HepG2 (cell line): ENCODE measurements around the gene MRPS17. TPM values are rescaled to one million over a fixed set of nuclear protein-coding genes. Genes with fewer than 3 reads are reported as not detected.

ENCODE experiments used
- ATAC-seq: fragments of 200-7000 bp; cut with Tn5 transposase; 3 replicates; pipeline ENCODE4 v1.9.1; 2020; ENCODE audit warnings: mild to moderate bottlenecking, moderate library complexity
- BruUV-seq: library from RNA; stranded (reverse); fragments of 400-500 nt; replicated peaks from 2 replicates; lab custom pipeline; 2021; lab: Mats Ljungman, UMichigan
- CTCF ChIA-PET: fragments of 300-600 bp; formaldehyde crosslinking; extraction: SDS; loops from one replicate; lab custom pipeline; 2021; ENCODE audit warnings: low total read pairs, inconsistent platforms, low intra/inter-chr PET ratio; lab: Yijun Ruan, JAX
- POLR2A ChIA-PET: fragments of 350-600 bp; sonication (Branson Sonifier 250); formaldehyde crosslinking; loops from one replicate; lab custom pipeline; 2020; ENCODE audit warnings: antibody characterized with exemption, inconsistent platforms; lab: Yijun Ruan, JAX
- DNase-seq: peaks from one replicate; pipeline ENCODE4 v3.0.0-alpha.2; 2015; ENCODE audit warnings: low spot score
- FAIRE-seq: peaks from 3 replicates; lab custom pipeline; 2011; peaks lifted over from hg19 to GRCh38; lab: Jason Lieb, UNC
- H2AFZ ChIP-seq: one replicate; pipeline ENCODE4 v1.6.1; 2011; ENCODE audit warnings: low read length, inconsistent platforms
- H3K27ac ChIP-seq: fragments of 300-600 bp; 3 replicates; pipeline ENCODE4 v1.8.0; 2011; ENCODE audit warnings: mixed run types, mild to moderate bottlenecking, mixed read lengths, low read length, inconsistent platforms; ENCODE audit not compliant: insufficient read depth; ENCODE audit errors: extremely low read length
- H3K27me3 ChIP-seq, 2 experiments: fragments of 200-600 bp in 1 of 2; 2 replicates in 1 of 2; 3 replicates in 1 of 2; pipeline versions ENCODE4 v1.6.0 to v1.8.0; 2011; ENCODE audit warnings: low read length in 2 of 2, mild to moderate bottlenecking in 2 of 2, moderate library complexity in 2 of 2, inconsistent platforms in 1 of 2; ENCODE audit not compliant: insufficient read depth in 2 of 2, control insufficient read depth in 1 of 2
- H3K36me3 ChIP-seq, 2 experiments: fragments of 200-600 bp in 1 of 2; replicated peaks in 1 of 2; 2 replicates in 1 of 2; 3 replicates in 1 of 2; pipeline versions ENCODE4 v1.5.1 to v1.8.0; 2011; ENCODE audit warnings: low read length in 2 of 2, inconsistent platforms in 1 of 2; ENCODE audit not compliant: insufficient read depth in 2 of 2, control insufficient read depth in 1 of 2
- H3K4me1 ChIP-seq: 2 replicates; pipeline ENCODE4 v1.5.1; 2012; ENCODE audit warnings: low read length, inconsistent platforms; ENCODE audit not compliant: insufficient read depth
- H3K4me2 ChIP-seq: 2 replicates; pipeline ENCODE4 v1.6.0; 2011; ENCODE audit warnings: low read depth, low read length, inconsistent platforms
- H3K4me3 ChIP-seq, 3 experiments: fragments of 200-600 bp in 1 of 3; sonication (generic), shearing (Covaris generic) in 1 of 3; replicated peaks in 1 of 3; 2 replicates each; pipeline ENCODE4 v1.5.1; 2011 to 2016; ENCODE audit warnings: low read length in 3 of 3, inconsistent platforms in 2 of 3, low read depth in 2 of 3, mild to moderate bottlenecking in 2 of 3, control low read depth in 1 of 3, mixed read lengths in 1 of 3; ENCODE audit not compliant: insufficient read depth in 1 of 3
- H3K79me2 ChIP-seq: one replicate; pipeline ENCODE4 v1.6.1; 2011; ENCODE audit warnings: low read length, inconsistent platforms; ENCODE audit not compliant: insufficient read depth
- H3K9ac ChIP-seq: 2 replicates; pipeline ENCODE4 v1.6.0; 2011; ENCODE audit warnings: mild to moderate bottlenecking, low read depth, low read length, inconsistent platforms; ENCODE audit not compliant: insufficient read depth
- H3K9me3 ChIP-seq: 2 replicates; pipeline ENCODE4 v1.5.1; 2012; ENCODE audit warnings: mild to moderate bottlenecking, low read length
- H4K20me1 ChIP-seq: 2 replicates; pipeline ENCODE4 v1.6.0; 2011; ENCODE audit warnings: inconsistent platforms, mild to moderate bottlenecking, low read length, moderate library complexity; ENCODE audit not compliant: insufficient read depth
- EEA1 ChIP-seq: sonication (generic); formaldehyde crosslinking; IDR thresholded peaks from 2 replicates; pipeline ENCODE4 v1.5.1; 2020; ENCODE audit warnings: mild to moderate bottlenecking, missing genetic modification reagents, borderline replicate concordance
- NFYB ChIP-seq: sonication (generic); formaldehyde crosslinking; IDR thresholded peaks from 2 replicates; pipeline ENCODE4 v1.4.0; 2020; ENCODE audit warnings: missing genetic modification reagents
- POLR2A ChIP-seq, 2 experiments: IDR thresholded peaks; 2 replicates each; pipeline ENCODE4 v1.6.1; 2011; ENCODE audit warnings: low read depth in 2 of 2, low read length in 2 of 2, mild to moderate bottlenecking in 1 of 2, moderate library complexity in 1 of 2; ENCODE audit not compliant: insufficient read depth in 1 of 2
- RBFOX2 ChIP-seq: fragments of 200-400 bp; formaldehyde crosslinking; IDR thresholded peaks from 2 replicates; pipeline ENCODE4 v1.6.1; 2017; ENCODE audit warnings: low read depth, mild to moderate bottlenecking, low read length
- REPIN1 ChIP-seq: sonication (generic); formaldehyde crosslinking; IDR thresholded peaks from 2 replicates; pipeline ENCODE4 v1.8.0; 2022; ENCODE audit warnings: missing genetic modification reagents, low read depth, mild to moderate bottlenecking, borderline replicate concordance
- SAP130 ChIP-seq: IDR thresholded peaks from 2 replicates; pipeline ENCODE4 v1.6.1; 2016; ENCODE audit warnings: low read depth
- ZBTB10 ChIP-seq: sonication (generic); formaldehyde crosslinking; IDR thresholded peaks from 2 replicates; pipeline ENCODE4 v1.4.0; 2020; ENCODE audit warnings: missing genetic modification reagents, borderline replicate concordance
- ZBTB38 ChIP-seq: sonication (generic); formaldehyde crosslinking; IDR thresholded peaks from 2 replicates; pipeline ENCODE4 v1.5.1; 2020; ENCODE audit warnings: mild to moderate bottlenecking, missing genetic modification reagents
- ZNF101 ChIP-seq: sonication (generic); formaldehyde crosslinking; IDR thresholded peaks from 2 replicates; pipeline ENCODE4 v1.4.0; 2020; ENCODE audit warnings: mild to moderate bottlenecking, low read depth, missing genetic modification reagents, borderline replicate concordance
- ZNF614 ChIP-seq: IDR thresholded peaks from 2 replicates; pipeline ENCODE4 v1.6.1; 2018; ENCODE audit warnings: missing biosample characterization, missing genetic modification reagents, inconsistent platforms, borderline replicate concordance
- ZNF772 ChIP-seq: sonication (generic); formaldehyde crosslinking; IDR thresholded peaks from 2 replicates; pipeline ENCODE4 v1.5.0; 2020; ENCODE audit warnings: mild to moderate bottlenecking, missing genetic modification reagents
- WGBS: methylation state at CpG from one replicate; pipeline ENCODE4 v1.1.6; 2017; ENCODE audit warnings: low lambda C conversion rate; 5-methylcytosine and 5-hydroxymethylcytosine counted together
- in situ Hi-C: cut with HindIII; loops from 2 replicates; pipeline ENCODE4 v1.10.0; 2017; ENCODE audit warnings: low pct_unique_long_range_greater_than_20kb; ENCODE audit not compliant: extremely low pct_ligation_motif_present
- intact Hi-C: fragments of 100-400 bp; cut with micrococcal nuclease; formaldehyde crosslinking; loops from one replicate; pipeline ENCODE4 v1.10.0; 2022; ENCODE audit not compliant: unreplicated experiment
- polyA plus RNA-seq, 8 experiments: library from polyadenylated mRNA; depleted of rRNA in 3 of 8; stranded (reverse) in 7 of 8; unstranded in 1 of 8; fragments of >200 nt; fragmentation: Illumina TruSeq in 4 of 8; extraction: Trizol in 4 of 8; gene quantifications; 2 replicates each; pipeline versions ENCODE4 v1.2.1 to v1.2.3, GENCODE V29; 2011 to 2016; ENCODE audit warnings: low read depth in 4 of 8, missing spikeins in 1 of 8, mixed read lengths in 1 of 8; ENCODE audit not compliant: insufficient read depth in 1 of 8
- total RNA-seq, 5 experiments: library from RNA; depleted of rRNA; stranded (reverse); fragments of >200 nt; fragmentation: Illumina TruSeq; extraction: Trizol; gene quantifications; 2 replicates each; pipeline ENCODE4 v1.2.3, GENCODE V29; 2016; ENCODE audit warnings: low read depth in 1 of 5
- TF ChIP-seq, protein P1 (sequence below): sonication (generic); formaldehyde crosslinking; IDR thresholded peaks from 2 replicates; pipeline ENCODE4 v1.4.0; 2020; ENCODE audit warnings: missing genetic modification reagents
- TF ChIP-seq, protein P2 (sequence below): sonication (generic); formaldehyde crosslinking; IDR thresholded peaks from 2 replicates; pipeline ENCODE4 v1.4.0; 2020; ENCODE audit warnings: mild to moderate bottlenecking, missing genetic modification reagents
- TF ChIP-seq, protein P3 (sequence below): sonication (generic); formaldehyde crosslinking; conservative IDR thresholded peaks from 2 replicates; pipeline ENCODE4 v1.8.1; 2023; ENCODE audit warnings: missing genetic modification reagents

The MRPS17 gene
- total and polyA plus RNA-seq, 2 of the 13 experiments (the other 11 are each of a cell fraction or from before 2014, with no cell fraction given), result 14.9 to 31.3 TPM

DNA sequence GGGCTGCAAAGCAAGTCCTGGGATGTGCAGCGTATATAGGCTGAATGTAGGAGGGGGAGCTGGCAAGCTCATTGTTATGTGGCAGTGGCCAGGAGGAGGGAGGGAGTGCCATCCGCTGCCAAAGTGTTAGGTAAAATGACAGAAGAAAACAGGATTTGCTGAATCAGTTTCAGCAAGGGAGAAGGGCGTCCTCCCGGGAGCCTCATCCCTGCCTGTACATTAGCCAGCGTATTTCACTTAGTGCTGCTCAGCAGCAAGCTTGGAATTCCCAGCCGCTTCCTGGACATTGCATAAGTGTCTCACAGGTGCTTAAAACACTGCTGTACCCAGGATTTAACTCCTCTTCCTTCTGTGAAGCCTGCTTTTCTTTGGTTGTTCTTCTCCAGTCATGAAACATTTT, 15.2 kb downstream of the MRPS17 start:
- 77% methylated on average over 5 of the region's 6 CpGs for WGBS
- POLR2A ChIA-PET, result interaction anchor here (1.1 to 4.1 kb wide), 4 partner anchors 37 to 113 kb away, joined by 4 to 26 read pairs (median 8); partner anchors contain the start of genes CCT6A and PSPH
- TF ChIP-seq ZNF614 (CRISPR knock-in tag) (no peak), RBFOX2 (0 out of 2 replicates have a peak, but pooled peaks have one; percentile 30), REPIN1 (no peak), ZNF772 (CRISPR knock-in tag) (no peak), SAP130 (CRISPR knock-in tag) (no peak), NFYB (CRISPR knock-in tag) (no peak), ZBTB10 (no peak), ZBTB38 (peak; percentile 70; the same call in 1 of the 2 replicates), ZNF101 (CRISPR knock-in tag) (no peak), EEA1 (CRISPR knock-in tag) (no peak), POLR2A (IDR thresholded peaks at IDR 0.05; ENCODE audit: insufficient read depth in 1 of 2, low read depth in 2 of 2, low read length in 2 of 2) (0 out of 4 replicates have a peak, but pooled peaks of 1 of the 2 experiments have one; percentile 24)
- TF ChIP-seq, protein P1, sequence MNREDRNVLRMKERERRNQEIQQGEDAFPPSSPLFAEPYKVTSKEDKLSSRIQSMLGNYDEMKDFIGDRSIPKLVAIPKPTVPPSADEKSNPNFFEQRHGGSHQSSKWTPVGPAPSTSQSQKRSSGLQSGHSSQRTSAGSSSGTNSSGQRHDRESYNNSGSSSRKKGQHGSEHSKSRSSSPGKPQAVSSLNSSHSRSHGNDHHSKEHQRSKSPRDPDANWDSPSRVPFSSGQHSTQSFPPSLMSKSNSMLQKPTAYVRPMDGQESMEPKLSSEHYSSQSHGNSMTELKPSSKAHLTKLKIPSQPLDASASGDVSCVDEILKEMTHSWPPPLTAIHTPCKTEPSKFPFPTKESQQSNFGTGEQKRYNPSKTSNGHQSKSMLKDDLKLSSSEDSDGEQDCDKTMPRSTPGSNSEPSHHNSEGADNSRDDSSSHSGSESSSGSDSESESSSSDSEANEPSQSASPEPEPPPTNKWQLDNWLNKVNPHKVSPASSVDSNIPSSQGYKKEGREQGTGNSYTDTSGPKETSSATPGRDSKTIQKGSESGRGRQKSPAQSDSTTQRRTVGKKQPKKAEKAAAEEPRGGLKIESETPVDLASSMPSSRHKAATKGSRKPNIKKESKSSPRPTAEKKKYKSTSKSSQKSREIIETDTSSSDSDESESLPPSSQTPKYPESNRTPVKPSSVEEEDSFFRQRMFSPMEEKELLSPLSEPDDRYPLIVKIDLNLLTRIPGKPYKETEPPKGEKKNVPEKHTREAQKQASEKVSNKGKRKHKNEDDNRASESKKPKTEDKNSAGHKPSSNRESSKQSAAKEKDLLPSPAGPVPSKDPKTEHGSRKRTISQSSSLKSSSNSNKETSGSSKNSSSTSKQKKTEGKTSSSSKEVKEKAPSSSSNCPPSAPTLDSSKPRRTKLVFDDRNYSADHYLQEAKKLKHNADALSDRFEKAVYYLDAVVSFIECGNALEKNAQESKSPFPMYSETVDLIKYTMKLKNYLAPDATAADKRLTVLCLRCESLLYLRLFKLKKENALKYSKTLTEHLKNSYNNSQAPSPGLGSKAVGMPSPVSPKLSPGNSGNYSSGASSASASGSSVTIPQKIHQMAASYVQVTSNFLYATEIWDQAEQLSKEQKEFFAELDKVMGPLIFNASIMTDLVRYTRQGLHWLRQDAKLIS, result no peak
- TF ChIP-seq, protein P2, sequence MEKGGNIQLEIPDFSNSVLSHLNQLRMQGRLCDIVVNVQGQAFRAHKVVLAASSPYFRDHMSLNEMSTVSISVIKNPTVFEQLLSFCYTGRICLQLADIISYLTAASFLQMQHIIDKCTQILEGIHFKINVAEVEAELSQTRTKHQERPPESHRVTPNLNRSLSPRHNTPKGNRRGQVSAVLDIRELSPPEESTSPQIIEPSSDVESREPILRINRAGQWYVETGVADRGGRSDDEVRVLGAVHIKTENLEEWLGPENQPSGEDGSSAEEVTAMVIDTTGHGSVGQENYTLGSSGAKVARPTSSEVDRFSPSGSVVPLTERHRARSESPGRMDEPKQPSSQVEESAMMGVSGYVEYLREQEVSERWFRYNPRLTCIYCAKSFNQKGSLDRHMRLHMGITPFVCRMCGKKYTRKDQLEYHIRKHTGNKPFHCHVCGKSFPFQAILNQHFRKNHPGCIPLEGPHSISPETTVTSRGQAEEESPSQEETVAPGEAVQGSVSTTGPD (CRISPR knock-in tag), result no peak
- TF ChIP-seq, protein P3, sequence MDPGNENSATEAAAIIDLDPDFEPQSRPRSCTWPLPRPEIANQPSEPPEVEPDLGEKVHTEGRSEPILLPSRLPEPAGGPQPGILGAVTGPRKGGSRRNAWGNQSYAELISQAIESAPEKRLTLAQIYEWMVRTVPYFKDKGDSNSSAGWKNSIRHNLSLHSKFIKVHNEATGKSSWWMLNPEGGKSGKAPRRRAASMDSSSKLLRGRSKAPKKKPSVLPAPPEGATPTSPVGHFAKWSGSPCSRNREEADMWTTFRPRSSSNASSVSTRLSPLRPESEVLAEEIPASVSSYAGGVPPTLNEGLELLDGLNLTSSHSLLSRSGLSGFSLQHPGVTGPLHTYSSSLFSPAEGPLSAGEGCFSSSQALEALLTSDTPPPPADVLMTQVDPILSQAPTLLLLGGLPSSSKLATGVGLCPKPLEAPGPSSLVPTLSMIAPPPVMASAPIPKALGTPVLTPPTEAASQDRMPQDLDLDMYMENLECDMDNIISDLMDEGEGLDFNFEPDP (CRISPR knock-in tag), result 0 out of 2 replicates have a peak, but pooled peaks have one; percentile 24

More for the DNA sequence above, 15.2 kb downstream of the MRPS17 start:
- in situ Hi-C loops, result loop anchor here (25.0 kb wide), 2 partner anchors 205 to 330 kb away; no protein-coding TSS in a partner anchor
- Histone ChIP-seq H3K79me2 (peaks cover 29% of the 10 kb centered on the region), H3K4me3 (no peak overlapping the region), H3K27ac (no peak overlapping the region), H3K27me3 (no peaks in the 10 kb centered on the region; a peak in 1 of 5 replicates), H3K4me1 (peaks cover 44% of the 10 kb centered on the region), H3K36me3 (peaks cover 2 to 8% of the 10 kb centered on the region in 2 experiments; a peak in 1 of 5 replicates), H2AFZ (no peak overlapping the region), H3K4me2 (no peak overlapping the region), H3K9me3 (no peaks in the 10 kb centered on the region), H3K9ac (no peak overlapping the region), H4K20me1 (no peaks in the 10 kb centered on the region; the same call in 1 of the 2 replicates)
- DNase-seq (no peak), ATAC-seq (no peak), FAIRE-seq (no peak)
- no TSS peak for BruUV-seq
- intact Hi-C loops, result no loop called here
- CTCF ChIA-PET, result no interaction called here
